HepG2 (cell line): ENCODE data around the gene RAPGEF5. TPM values are rescaled to one million over a fixed set of nuclear protein-coding genes. Genes with fewer than 3 reads are reported as not detected.
A peak's percentile ranks its signal among the peaks of the same experiment; 100 is the strongest.

Experiments
- DPF2 ChIP-seq: sonication (generic); formaldehyde crosslinking; IDR thresholded peaks from 2 replicates; pipeline ENCODE4 v1.4.0; 2020; ENCODE audit warnings: mild to moderate bottlenecking, low read depth, missing genetic modification reagents, borderline replicate concordance
- ETV5 ChIP-seq: IDR thresholded peaks from 2 replicates; pipeline ENCODE4 v1.6.1; 2018; ENCODE audit warnings: missing biosample characterization, missing genetic modification reagents, inconsistent platforms, borderline replicate concordance
- HDAC1 ChIP-seq: sonication (generic); formaldehyde crosslinking; IDR thresholded peaks from 2 replicates; pipeline ENCODE4 v1.5.1; 2020; ENCODE audit warnings: mild to moderate bottlenecking, missing genetic modification reagents
- JUNB ChIP-seq: sonication (generic); formaldehyde crosslinking; IDR thresholded peaks from 2 replicates; pipeline ENCODE4 v1.8.0; 2022; ENCODE audit warnings: missing genetic modification reagents, mild to moderate bottlenecking, borderline replicate concordance
- NFKBIZ ChIP-seq: IDR thresholded peaks from 2 replicates; pipeline ENCODE4 v1.6.1; 2018; ENCODE audit warnings: missing genetic modification reagents, missing compliant biosample characterization
- SOX5 ChIP-seq: IDR thresholded peaks from 2 replicates; pipeline ENCODE4 v1.6.1; 2016; ENCODE audit warnings: borderline replicate concordance
- ZNF138 ChIP-seq: sonication (generic); formaldehyde crosslinking; IDR thresholded peaks from 2 replicates; pipeline ENCODE4 v1.5.0; 2020; ENCODE audit warnings: mild to moderate bottlenecking, low read depth, missing genetic modification reagents
- ZNF20 ChIP-seq: sonication (generic); formaldehyde crosslinking; IDR thresholded peaks from 2 replicates; pipeline ENCODE4 v1.4.0; 2020; ENCODE audit warnings: mild to moderate bottlenecking, moderate library complexity, missing genetic modification reagents
- polyA plus RNA-seq, 8 experiments: library from polyadenylated mRNA; depleted of rRNA in 3 of 8; stranded (reverse) in 7 of 8; unstranded in 1 of 8; fragments of >200 nt; fragmentation: Illumina TruSeq in 4 of 8; extraction: Trizol in 4 of 8; gene quantifications; 2 replicates each; pipeline versions ENCODE4 v1.2.1 to v1.2.3, GENCODE V29; 2011 to 2016; ENCODE audit warnings: low read depth in 4 of 8, missing spikeins in 1 of 8, mixed read lengths in 1 of 8; ENCODE audit not compliant: insufficient read depth in 1 of 8
- total RNA-seq, 5 experiments: library from RNA; depleted of rRNA; stranded (reverse); fragments of >200 nt; fragmentation: Illumina TruSeq; extraction: Trizol; gene quantifications; 2 replicates each; pipeline ENCODE4 v1.2.3, GENCODE V29; 2016; ENCODE audit warnings: low read depth in 1 of 5
- TF ChIP-seq, protein P1 (sequence below): IDR thresholded peaks from 2 replicates; pipeline ENCODE4 v1.6.1; 2016; ENCODE audit warnings: missing compliant biosample characterization, missing genetic modification reagents, borderline replicate concordance
- TF ChIP-seq, protein P2 (sequence below): sonication (generic); formaldehyde crosslinking; IDR thresholded peaks from 2 replicates; pipeline ENCODE4 v1.4.0; 2020; ENCODE audit warnings: missing genetic modification reagents
- TF ChIP-seq, protein P3 (sequence below): sonication (generic); formaldehyde crosslinking; IDR thresholded peaks from 2 replicates; pipeline ENCODE4 v1.4.0; 2020; ENCODE audit warnings: missing genetic modification reagents, borderline replicate concordance
- TF ChIP-seq, protein P4 (sequence below), 2 experiments: fragments of 450-650 bp in 1 of 2; sonication (generic) in 1 of 2; formaldehyde crosslinking; IDR thresholded peaks; 2 replicates each; pipeline versions ENCODE4 v1.5.0 to v1.8.0; 2020 to 2022; ENCODE audit warnings: mild to moderate bottlenecking in 1 of 2, missing genetic modification reagents in 1 of 2
- TF ChIP-seq, protein P5 (sequence below): sonication (generic); formaldehyde crosslinking; IDR thresholded peaks from 2 replicates; pipeline ENCODE4 v1.4.0; 2020; ENCODE audit warnings: missing genetic modification reagents

The RAPGEF5 gene
- total and polyA plus RNA-seq, 2 of the 13 experiments (the other 11 are each of a cell fraction or from before 2014, with no cell fraction given) = 17.1 to 23.4 TPM

DNA sequence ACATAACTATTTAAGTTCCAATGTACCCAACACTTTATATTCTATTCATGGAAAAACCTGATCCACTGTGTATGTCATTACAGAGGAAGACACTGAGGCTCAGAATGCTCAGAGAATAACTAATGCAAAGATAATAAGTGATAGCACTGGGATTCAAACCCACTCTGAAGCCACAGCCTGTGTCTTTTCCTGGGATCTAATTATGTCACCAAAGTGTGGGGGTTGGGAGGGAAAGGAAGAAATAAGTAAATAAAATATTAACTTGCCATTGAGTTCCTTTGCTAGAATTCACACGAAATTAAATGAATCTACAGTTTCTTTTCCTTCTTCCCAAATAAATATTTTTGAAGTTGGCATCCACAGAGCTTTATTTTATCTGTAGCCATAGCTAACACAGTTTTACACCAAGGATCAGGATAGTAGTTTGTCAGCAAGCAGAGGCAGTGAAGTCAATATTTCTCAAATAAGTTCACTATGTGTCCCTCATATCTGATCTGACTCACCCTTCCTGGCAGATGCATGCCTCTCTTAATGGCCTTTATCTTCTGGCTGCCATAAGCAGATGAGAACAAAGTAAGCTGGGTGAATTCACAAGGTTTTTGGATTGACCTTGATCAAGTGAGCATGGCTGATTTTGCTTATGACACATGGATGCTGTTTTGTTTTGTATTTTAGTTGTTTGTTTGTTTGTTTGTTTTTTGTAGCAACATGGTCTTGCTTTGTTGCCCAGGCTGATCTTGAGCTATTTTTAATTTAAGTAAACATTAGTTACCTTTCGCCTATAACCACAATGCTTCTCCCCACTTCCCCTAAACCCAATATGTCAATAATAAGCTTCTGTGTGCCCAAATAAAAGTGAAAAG, 6.3 kb downstream of the RAPGEF5 start (continued):
- TF ChIP-seq, protein P1, sequence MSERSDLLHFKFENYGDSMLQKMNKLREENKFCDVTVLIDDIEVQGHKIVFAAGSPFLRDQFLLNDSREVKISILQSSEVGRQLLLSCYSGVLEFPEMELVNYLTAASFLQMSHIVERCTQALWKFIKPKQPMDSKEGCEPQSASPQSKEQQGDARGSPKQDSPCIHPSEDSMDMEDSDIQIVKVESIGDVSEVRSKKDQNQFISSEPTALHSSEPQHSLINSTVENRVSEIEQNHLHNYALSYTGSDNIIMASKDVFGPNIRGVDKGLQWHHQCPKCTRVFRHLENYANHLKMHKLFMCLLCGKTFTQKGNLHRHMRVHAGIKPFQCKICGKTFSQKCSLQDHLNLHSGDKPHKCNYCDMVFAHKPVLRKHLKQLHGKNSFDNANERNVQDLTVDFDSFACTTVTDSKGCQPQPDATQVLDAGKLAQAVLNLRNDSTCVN (CRISPR knock-in tag) = no peak
- TF ChIP-seq DPF2 (CRISPR knock-in tag) (0 out of 2 replicates have a peak, but pooled peaks have one; percentile 31), ZNF138 (CRISPR knock-in tag) (no peak), SOX5 (CRISPR knock-in tag) (peak; percentile 67; the same call in 1 of the 2 replicates), NFKBIZ (peak; percentile 48; the same call in 1 of the 2 replicates), HDAC1 (peak; percentile 52), JUNB (CRISPR knock-in tag) (peak; percentile 30; the same call in 1 of the 2 replicates), ZNF20 (CRISPR knock-in tag) (no peak), ETV5 (peak; percentile 51; the same call in 1 of the 2 replicates)
- TF ChIP-seq, protein P2, sequence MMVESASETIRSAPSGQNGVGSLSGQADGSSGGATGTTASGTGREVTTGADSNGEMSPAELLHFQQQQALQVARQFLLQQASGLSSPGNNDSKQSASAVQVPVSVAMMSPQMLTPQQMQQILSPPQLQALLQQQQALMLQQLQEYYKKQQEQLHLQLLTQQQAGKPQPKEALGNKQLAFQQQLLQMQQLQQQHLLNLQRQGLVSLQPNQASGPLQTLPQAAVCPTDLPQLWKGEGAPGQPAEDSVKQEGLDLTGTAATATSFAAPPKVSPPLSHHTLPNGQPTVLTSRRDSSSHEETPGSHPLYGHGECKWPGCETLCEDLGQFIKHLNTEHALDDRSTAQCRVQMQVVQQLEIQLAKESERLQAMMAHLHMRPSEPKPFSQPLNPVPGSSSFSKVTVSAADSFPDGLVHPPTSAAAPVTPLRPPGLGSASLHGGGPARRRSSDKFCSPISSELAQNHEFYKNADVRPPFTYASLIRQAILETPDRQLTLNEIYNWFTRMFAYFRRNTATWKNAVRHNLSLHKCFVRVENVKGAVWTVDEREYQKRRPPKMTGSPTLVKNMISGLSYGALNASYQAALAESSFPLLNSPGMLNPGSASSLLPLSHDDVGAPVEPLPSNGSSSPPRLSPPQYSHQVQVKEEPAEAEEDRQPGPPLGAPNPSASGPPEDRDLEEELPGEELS (CRISPR knock-in tag) = peak; percentile 78; the same call in 1 of the 2 replicates
- TF ChIP-seq, protein P3, sequence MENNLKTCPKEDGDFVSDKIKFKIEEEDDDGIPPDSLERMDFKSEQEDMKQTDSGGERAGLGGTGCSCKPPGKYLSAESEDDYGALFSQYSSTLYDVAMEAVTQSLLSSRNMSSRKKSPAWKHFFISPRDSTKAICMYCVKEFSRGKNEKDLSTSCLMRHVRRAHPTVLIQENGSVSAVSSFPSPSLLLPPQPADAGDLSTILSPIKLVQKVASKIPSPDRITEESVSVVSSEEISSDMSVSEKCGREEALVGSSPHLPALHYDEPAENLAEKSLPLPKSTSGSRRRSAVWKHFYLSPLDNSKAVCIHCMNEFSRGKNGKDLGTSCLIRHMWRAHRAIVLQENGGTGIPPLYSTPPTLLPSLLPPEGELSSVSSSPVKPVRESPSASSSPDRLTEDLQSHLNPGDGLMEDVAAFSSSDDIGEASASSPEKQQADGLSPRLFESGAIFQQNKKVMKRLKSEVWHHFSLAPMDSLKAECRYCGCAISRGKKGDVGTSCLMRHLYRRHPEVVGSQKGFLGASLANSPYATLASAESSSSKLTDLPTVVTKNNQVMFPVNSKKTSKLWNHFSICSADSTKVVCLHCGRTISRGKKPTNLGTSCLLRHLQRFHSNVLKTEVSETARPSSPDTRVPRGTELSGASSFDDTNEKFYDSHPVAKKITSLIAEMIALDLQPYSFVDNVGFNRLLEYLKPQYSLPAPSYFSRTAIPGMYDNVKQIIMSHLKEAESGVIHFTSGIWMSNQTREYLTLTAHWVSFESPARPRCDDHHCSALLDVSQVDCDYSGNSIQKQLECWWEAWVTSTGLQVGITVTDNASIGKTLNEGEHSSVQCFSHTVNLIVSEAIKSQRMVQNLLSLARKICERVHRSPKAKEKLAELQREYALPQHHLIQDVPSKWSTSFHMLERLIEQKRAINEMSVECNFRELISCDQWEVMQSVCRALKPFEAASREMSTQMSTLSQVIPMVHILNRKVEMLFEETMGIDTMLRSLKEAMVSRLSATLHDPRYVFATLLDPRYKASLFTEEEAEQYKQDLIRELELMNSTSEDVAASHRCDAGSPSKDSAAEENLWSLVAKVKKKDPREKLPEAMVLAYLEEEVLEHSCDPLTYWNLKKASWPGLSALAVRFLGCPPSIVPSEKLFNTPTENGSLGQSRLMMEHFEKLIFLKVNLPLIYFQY (CRISPR knock-in tag) = 0 out of 2 replicates have a peak, but pooled peaks have one; percentile 5
- TF ChIP-seq, protein P4, sequence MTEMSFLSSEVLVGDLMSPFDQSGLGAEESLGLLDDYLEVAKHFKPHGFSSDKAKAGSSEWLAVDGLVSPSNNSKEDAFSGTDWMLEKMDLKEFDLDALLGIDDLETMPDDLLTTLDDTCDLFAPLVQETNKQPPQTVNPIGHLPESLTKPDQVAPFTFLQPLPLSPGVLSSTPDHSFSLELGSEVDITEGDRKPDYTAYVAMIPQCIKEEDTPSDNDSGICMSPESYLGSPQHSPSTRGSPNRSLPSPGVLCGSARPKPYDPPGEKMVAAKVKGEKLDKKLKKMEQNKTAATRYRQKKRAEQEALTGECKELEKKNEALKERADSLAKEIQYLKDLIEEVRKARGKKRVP (CRISPR knock-in tag; IDR thresholded peaks at IDR 0.05) = peak in 1 of 2 experiments; percentile 46; a peak in 1 of 4 replicates
- TF ChIP-seq, protein P5, sequence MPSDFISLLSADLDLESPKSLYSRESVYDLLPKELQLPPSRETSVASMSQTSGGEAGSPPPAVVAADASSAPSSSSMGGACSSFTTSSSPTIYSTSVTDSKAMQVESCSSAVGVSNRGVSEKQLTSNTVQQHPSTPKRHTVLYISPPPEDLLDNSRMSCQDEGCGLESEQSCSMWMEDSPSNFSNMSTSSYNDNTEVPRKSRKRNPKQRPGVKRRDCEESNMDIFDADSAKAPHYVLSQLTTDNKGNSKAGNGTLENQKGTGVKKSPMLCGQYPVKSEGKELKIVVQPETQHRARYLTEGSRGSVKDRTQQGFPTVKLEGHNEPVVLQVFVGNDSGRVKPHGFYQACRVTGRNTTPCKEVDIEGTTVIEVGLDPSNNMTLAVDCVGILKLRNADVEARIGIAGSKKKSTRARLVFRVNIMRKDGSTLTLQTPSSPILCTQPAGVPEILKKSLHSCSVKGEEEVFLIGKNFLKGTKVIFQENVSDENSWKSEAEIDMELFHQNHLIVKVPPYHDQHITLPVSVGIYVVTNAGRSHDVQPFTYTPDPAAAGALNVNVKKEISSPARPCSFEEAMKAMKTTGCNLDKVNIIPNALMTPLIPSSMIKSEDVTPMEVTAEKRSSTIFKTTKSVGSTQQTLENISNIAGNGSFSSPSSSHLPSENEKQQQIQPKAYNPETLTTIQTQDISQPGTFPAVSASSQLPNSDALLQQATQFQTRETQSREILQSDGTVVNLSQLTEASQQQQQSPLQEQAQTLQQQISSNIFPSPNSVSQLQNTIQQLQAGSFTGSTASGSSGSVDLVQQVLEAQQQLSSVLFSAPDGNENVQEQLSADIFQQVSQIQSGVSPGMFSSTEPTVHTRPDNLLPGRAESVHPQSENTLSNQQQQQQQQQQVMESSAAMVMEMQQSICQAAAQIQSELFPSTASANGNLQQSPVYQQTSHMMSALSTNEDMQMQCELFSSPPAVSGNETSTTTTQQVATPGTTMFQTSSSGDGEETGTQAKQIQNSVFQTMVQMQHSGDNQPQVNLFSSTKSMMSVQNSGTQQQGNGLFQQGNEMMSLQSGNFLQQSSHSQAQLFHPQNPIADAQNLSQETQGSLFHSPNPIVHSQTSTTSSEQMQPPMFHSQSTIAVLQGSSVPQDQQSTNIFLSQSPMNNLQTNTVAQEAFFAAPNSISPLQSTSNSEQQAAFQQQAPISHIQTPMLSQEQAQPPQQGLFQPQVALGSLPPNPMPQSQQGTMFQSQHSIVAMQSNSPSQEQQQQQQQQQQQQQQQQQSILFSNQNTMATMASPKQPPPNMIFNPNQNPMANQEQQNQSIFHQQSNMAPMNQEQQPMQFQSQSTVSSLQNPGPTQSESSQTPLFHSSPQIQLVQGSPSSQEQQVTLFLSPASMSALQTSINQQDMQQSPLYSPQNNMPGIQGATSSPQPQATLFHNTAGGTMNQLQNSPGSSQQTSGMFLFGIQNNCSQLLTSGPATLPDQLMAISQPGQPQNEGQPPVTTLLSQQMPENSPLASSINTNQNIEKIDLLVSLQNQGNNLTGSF (CRISPR knock-in tag) = no peak
